B cell (primary cell): ENCODE measurements around the gene CTDSP2.

Experiments used
- CTCF ChIP-seq: fragments of 200-600 bp; IDR thresholded peaks from one replicate; pipeline ENCODE4 v1.8.0; 2022; ENCODE audit warnings: antibody characterized with exemption, mild to moderate bottlenecking
- EZH2 ChIP-seq: IDR thresholded peaks from 2 replicates; pipeline ENCODE4 v1.6.1; 2012; ENCODE audit warnings: borderline replicate concordance, low read depth, mild to moderate bottlenecking, moderate library complexity, low read length; ENCODE audit not compliant: insufficient read depth, poor library complexity, severe bottlenecking

DNA sequence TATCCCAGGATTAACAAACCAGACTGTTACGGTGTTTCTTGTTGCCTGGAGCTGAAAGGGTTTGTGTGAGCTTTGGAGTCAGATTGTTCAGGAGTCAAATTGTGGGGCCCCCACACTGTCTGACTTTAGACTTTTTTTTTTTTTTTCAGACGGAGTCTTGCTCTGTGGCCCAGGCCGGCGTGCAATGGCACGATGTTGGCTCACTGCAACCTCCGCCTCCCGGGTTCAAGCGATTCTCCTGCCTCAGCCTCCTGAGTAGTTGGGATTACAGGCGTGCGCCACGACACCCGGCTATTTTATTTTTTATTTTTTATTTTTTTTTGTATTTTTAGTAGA, 63.1 kb downstream of the CTDSP2 start:
- TF ChIP-seq CTCF, result no peak
- no peak for TF ChIP-seq EZH2
